Retina (tissue), 1 donor: ENCODE measurements around the gene PHF14.
A peak's percentile ranks its signal among the peaks of the same experiment; 100 is the strongest.

Experiments
- DNase-seq: peaks from one replicate; pipeline ENCODE4 v3.0.0-alpha.2; 2016

The PHF14 gene

DNA sequence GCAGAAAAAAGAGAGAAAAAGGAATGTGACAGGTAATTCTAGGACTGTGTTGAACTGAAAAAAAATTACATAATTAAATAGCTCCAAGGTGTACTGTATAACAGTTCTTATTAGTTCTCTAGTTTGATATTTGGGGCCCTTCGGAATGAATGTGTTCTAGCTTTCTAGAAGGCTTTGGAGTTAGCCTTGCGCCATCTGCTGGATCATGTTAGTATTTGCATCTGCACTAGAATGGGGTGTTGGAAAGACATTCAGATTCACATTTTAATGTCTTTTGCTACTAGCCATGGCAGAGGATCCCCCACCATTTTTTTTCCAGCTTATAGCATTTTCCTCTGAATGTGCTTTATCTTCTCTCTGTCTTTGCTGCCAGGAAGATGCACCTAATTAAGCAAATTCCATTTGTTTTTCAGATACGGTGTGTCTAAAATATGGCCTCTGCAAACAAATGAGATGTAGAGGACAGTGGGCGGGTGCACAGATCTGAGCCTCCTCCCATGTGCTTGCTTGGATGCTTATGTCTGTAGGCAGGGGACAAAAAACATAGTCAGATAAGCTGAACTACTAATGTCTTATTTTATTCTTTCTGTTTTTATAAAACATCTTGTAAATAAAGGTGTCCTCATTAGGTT, 238.5 kb downstream of the PHF14 start:
- DNase-seq = peak; percentile 64

DNA sequence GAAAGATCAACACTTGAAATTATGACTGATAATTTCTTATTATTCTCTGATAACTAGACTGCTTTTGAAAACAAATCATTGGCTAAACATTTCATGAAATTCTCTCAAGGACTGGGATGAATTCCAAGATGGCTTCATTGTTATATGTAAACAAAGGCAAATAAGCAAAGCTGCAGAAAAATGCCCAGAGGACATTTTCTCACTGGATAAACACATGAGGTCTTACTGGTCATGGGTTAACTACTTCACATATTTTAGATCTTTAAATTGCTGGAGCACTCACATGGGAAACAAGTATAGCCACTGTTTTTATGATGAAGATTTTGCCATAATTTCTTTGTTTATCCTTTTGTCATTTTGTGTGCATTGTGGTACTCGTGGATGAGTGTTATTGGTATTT, 239.1 kb downstream of the PHF14 start:
- DNase-seq = no peak

GRCh38 chr7:11213266-11213665, 239.6 kb downstream of the PHF14 start:
- DNase-seq = no peak

DNA sequence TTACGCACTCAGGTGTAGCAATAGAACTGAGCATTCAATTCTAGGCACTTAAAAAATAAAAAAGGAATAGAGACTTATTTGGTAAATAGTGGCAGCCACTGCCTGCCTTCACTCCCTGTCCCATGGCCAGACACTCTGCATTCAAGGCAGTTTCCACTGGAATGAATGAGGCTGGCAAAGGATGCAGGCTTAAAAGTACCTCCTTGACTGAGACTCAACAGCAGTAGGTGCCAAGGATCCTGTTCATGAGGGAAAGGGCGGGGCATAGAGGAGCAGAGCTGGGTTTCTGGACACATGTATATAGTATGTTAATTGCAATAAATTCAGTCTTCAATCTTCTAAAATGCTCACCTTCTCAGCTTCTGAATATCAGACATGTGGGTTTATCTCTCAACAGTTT, 242.6 kb downstream of the PHF14 start:
- no peak for DNase-seq

DNA sequence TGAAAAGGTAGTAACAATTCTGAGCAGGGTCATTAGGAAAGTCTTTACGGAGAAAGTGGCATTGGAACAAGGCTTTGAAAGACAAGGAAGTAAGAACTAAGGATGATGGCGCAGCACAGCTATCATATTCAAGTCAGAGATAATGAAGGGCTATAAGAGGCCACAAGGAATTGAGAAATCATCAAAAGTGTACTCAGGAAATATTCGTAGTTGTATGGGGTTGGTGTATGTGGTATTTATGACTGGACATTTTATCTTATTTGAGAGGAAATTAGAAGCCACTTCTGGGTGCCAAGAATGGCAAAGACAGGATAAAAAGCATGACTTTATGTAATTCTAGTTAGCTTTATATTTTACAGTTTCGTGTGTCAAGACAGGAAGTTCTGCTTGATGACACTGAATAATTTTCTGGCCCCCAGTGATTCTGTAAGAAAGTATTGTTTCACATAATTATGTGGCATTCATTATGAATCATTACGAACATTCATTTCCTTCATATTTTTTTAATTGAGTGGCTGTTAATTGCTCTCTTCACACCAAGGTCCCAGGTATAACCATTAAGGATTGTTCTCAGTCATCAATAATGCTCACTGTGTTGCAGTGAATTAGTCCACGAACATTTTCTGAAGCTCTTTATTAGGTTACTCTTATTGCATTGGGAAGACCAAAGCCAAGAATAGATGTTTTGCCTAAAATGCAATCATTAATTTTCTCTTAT, 244.3 kb downstream of the PHF14 start:
- no peak for DNase-seq
